ENCODE data around the gene ALPL.

- TF ChIP-seq CTCF (IDR thresholded peaks at IDR 0.05; ENCODE audit: low read depth, low read length, missing input control) (no peak), YY1 (IDR thresholded peaks at IDR 0.05) (no peak), MAX (IDR thresholded peaks at IDR 0.05) (no peak), TAF1 (conservative IDR thresholded peaks at IDR 0.05) (no peak), GABPA (IDR thresholded peaks at IDR 0.05 in 1 of 2, conservative IDR thresholded peaks at IDR 0.05 in 1 of 2) (no peak), RAD21 (IDR thresholded peaks at IDR 0.05) (no peak), JUND (IDR thresholded peaks at IDR 0.05) (no peak), SP1 (IDR thresholded peaks at IDR 0.05) (no peak), RXRA (IDR thresholded peaks at IDR 0.05) (no peak)
- TF ChIP-seq, protein P1, sequence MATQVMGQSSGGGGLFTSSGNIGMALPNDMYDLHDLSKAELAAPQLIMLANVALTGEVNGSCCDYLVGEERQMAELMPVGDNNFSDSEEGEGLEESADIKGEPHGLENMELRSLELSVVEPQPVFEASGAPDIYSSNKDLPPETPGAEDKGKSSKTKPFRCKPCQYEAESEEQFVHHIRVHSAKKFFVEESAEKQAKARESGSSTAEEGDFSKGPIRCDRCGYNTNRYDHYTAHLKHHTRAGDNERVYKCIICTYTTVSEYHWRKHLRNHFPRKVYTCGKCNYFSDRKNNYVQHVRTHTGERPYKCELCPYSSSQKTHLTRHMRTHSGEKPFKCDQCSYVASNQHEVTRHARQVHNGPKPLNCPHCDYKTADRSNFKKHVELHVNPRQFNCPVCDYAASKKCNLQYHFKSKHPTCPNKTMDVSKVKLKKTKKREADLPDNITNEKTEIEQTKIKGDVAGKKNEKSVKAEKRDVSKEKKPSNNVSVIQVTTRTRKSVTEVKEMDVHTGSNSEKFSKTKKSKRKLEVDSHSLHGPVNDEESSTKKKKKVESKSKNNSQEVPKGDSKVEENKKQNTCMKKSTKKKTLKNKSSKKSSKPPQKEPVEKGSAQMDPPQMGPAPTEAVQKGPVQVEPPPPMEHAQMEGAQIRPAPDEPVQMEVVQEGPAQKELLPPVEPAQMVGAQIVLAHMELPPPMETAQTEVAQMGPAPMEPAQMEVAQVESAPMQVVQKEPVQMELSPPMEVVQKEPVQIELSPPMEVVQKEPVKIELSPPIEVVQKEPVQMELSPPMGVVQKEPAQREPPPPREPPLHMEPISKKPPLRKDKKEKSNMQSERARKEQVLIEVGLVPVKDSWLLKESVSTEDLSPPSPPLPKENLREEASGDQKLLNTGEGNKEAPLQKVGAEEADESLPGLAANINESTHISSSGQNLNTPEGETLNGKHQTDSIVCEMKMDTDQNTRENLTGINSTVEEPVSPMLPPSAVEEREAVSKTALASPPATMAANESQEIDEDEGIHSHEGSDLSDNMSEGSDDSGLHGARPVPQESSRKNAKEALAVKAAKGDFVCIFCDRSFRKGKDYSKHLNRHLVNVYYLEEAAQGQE (IDR thresholded peaks at IDR 0.05) = no peak
- TF ChIP-seq, protein P2, sequence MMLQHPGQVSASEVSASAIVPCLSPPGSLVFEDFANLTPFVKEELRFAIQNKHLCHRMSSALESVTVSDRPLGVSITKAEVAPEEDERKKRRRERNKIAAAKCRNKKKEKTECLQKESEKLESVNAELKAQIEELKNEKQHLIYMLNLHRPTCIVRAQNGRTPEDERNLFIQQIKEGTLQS (IDR thresholded peaks at IDR 0.05) = no peak
These were observed 110.8 kb downstream of the ALPL start for GRCh38 chr1:21620011-21620410.

Measured in liver (tissue), 3 donors.